ENCODE data around the gene RPP25L. TPM values are rescaled to one million over a fixed set of nuclear protein-coding genes. Genes with fewer than 3 reads are reported as not detected.

RPP25L gene
- total and polyA plus RNA-seq, 2 experiments from 2014 or later: 16.4 to 25.1 TPM

GRCh38 chr9:34601937-34602573, 9.8 kb downstream of the RPP25L start (continued):
- no peak for TF ChIP-seq REST (IDR thresholded peaks at IDR 0.05; ENCODE audit: unreplicated experiment)
- no peak for TF ChIP-seq POLR2AphosphoS5 (IDR thresholded peaks at IDR 0.05; ENCODE audit: low read depth)
- no peak for TF ChIP-seq CREB1 (CRISPR knock-in tag; IDR thresholded peaks at IDR 0.05; ENCODE audit: low read depth)
- TF ChIP-seq STAT1 (IDR thresholded peaks at IDR 0.05; ENCODE audit: unreplicated experiment): no peak
- TF ChIP-seq JUNB (IDR thresholded peaks at IDR 0.05; ENCODE audit: unreplicated experiment): no peak

GRCh38 chr9:34600908-34601307, 11.0 kb downstream of the RPP25L start:
- 0 out of 2 replicates have a peak, but pooled peaks cover 3% of the 10 kb centered on the region for H3K27me3 ChIP-seq (ENCODE audit: insufficient read depth)
- DNase-seq (ENCODE audit: low spot score) (no peak), ATAC-seq (no peak)
- no peaks in the 10 kb centered on the region for H3K4me1 ChIP-seq (ENCODE audit: insufficient read depth)
- no peak overlapping the region for H2AFZ ChIP-seq
- H3K27me3 Mint-ChIP-seq (ENCODE audit: insufficient read depth, low read depth, poor library complexity): peaks cover 6% of the 10 kb centered on the region
- no peaks in the 10 kb centered on the region; the same call in 1 of the 2 replicates for H4K20me1 ChIP-seq (replicated peaks; ENCODE audit: insufficient read depth)
- no peaks in the 10 kb centered on the region for H3K9me2 ChIP-seq (ENCODE audit: insufficient read depth)
- H3K27ac ChIP-seq (ENCODE audit: low read depth): no peak overlapping the region
- H3K4me3 Mint-ChIP-seq: no peak overlapping the region
- H3K9me3 Mint-ChIP-seq: no peaks in the 10 kb centered on the region; the same call in 2 of the 3 replicates
- TF ChIP-seq EZH2 (IDR thresholded peaks at IDR 0.05; ENCODE audit: low read depth, unreplicated experiment): no peak
- TF ChIP-seq EZH2phosphoT487 (IDR thresholded peaks at IDR 0.05; ENCODE audit: unreplicated experiment): no peak
- TF ChIP-seq REST (IDR thresholded peaks at IDR 0.05; ENCODE audit: unreplicated experiment): no peak
- no peak for TF ChIP-seq STAT1 (IDR thresholded peaks at IDR 0.05; ENCODE audit: unreplicated experiment)
- no peak for TF ChIP-seq ZNF114 (CRISPR knock-in tag; IDR thresholded peaks at IDR 0.05)
- no peak for TF ChIP-seq ZNF331 (CRISPR knock-in tag; IDR thresholded peaks at IDR 0.05; ENCODE audit: low read depth)
- TF ChIP-seq NANOG (IDR thresholded peaks at IDR 0.05; ENCODE audit: borderline replicate concordance): no peak
- TF ChIP-seq CREB1 (CRISPR knock-in tag; IDR thresholded peaks at IDR 0.05; ENCODE audit: low read depth): no peak
- no peak for TF ChIP-seq ETS1 (IDR thresholded peaks at IDR 0.05)
- H3F3A ChIP-seq (replicated peaks; ENCODE audit: low read depth): no peaks in the 10 kb centered on the region
- no peaks in the 10 kb centered on the region for H3K79me2 ChIP-seq (replicated peaks; ENCODE audit: insufficient read depth)
- H3K4me1 Mint-ChIP-seq: peaks cover 13% of the 10 kb centered on the region
- no peaks in the 10 kb centered on the region for H3K36me3 ChIP-seq (ENCODE audit: insufficient read depth)
- H3K27ac Mint-ChIP-seq: no peak overlapping the region
- H3K4me2 ChIP-seq: no peak overlapping the region
- H3K4me3 ChIP-seq: no peak overlapping the region
- no peaks in the 10 kb centered on the region for H3K36me3 Mint-ChIP-seq (ENCODE audit: low read depth)
